GM21576 (cell line): ENCODE results near the gene TTC16.
"Not testable (repeated sequence)": the region's sequence is repeated elsewhere in the genome, so short reads cannot be mapped to it uniquely, and the experiment has no call there.

ENCODE experiments used
- ATAC-seq: cut with Tn5 transposase; IDR thresholded peaks from one replicate; pipeline ENCODE4 v1.9.1; 2021; ENCODE audit warnings: mild to moderate bottlenecking, moderate library complexity; ENCODE audit not compliant: unreplicated experiment

The TTC16 gene

DNA sequence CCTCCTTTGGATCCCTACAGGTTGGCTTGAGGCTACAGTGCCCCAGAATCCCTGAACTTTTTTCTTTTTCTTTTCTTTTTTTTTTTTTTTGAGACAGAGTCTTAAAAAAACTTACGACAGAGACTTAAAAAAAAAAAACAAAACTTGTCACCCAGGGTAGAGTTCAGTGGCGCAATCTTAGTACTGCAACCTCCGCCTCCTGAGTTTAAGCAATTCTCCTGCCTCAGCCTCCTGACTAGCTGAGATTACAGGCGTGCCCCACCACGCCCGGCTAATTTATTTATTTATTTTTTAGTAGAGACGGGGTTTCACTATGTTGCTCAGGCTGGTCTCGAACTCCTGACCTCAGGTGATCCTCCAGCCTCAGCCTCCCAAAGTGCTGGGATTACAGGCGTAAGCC lies 65.0 kb downstream of the TTC16 start:
- not testable (repeated sequence) for ATAC-seq
